ENCODE data around the gene DEFB123.
"Not testable (repeated sequence)": the region's sequence is repeated elsewhere in the genome, so short reads cannot be mapped to it uniquely, and the experiment has no call there.

Gene DEFB123

DNA sequence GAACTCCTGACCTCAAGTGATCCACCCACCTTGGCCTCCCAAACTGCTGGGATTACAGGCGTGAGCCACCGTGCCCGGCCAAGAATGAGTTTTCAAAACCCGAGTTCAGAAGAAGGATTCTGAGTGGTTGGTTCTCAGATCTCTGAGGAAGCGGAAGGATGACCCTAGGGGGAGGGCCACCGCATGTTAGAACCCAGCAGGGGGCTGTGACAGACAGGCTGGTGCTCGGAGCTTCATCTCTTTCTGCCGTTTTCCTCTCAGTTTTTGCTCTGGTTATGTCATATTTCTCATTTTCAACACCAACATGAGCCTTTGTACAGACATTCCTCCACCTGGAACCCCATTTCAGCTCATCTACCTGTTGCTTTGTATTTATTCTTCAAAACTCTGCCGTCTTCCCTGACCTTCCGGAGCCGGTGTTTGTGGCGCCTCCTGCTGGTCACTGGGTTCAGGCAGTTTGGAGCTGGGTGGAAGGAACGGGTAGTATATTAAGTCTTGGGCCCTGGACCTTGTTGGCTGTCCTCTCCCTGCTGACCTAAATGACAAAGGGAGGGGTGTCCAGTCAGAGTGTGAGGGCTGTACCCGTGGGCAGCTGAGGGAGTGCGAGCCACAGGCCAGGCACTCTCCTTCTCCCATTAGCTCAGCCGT is at the start of gene DEFB123:
Gene DEFB123, plus strand, starts transcription at position 621 of the 648 bp plus-strand sequence. CDS start 67 bp downstream, outside the sequence.
- DNase-seq: no peak

DNA sequence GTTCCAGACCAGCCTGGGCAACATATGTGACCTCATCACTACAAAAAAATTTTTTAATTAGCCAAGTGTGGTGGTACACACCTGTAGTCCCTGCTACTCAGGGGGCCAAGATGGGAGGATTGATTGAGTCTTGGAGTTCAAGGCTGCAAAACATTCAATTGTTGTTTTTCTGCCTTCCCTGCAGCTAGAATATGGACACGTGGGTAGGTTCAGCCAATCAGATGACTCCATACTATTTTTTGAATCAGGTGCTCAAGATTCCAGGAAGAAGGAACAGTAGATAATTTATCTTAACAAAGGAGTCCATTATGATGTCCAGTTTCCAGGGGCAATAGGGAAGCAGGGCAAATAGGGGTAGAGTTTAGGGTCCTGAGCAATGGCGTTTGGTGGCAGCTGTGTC is 47.6 kb upstream of the DEFB123 start:
- DNase-seq: no peak

DNA sequence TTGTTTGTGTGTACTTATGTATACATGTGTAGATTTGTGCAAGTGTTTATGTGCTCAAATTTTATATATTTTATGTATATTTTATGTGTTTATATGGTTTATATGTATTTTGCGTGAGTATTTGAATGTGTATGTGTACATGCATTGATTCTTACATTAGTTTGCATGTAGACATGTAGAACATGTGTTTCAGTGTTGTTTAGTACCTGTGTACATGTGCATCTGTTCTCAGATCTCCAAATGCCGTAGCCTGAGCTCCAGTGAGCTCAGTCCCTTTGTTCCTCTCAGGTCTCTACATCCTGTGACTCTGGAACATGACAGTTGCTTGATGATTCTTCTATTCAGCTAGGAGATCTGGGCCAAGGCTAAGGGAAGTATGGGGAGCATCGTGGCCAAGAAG is 45.5 kb upstream of the DEFB123 start:
- no peak for DNase-seq

- DNase-seq: no peak
Measured at GRCh38 chr20:31403886-31404285, 36.5 kb upstream of the DEFB123 start.

- no peak for DNase-seq
Measured at GRCh38 chr20:31406115-31406514, 34.3 kb upstream of the DEFB123 start, which contains the start of gene DEFB121. DEFB121 (minus strand) TSS chr20:31406215; CDS start chr20:31406152, 63 bp downstream.

- no peak for DNase-seq
Measured at GRCh38 chr20:31410011-31410410, 30.4 kb upstream of the DEFB123 start.

- no peak for DNase-seq
Measured at GRCh38 chr20:31414381-31414780, 26.1 kb upstream of the DEFB123 start.

GRCh38 chr20:31415653-31416052 is 24.8 kb upstream of the DEFB123 start:
- DNase-seq: no peak

- DNase-seq: no peak
Measured at GRCh38 chr20:31418307-31418706, 22.1 kb upstream of the DEFB123 start.

DNA sequence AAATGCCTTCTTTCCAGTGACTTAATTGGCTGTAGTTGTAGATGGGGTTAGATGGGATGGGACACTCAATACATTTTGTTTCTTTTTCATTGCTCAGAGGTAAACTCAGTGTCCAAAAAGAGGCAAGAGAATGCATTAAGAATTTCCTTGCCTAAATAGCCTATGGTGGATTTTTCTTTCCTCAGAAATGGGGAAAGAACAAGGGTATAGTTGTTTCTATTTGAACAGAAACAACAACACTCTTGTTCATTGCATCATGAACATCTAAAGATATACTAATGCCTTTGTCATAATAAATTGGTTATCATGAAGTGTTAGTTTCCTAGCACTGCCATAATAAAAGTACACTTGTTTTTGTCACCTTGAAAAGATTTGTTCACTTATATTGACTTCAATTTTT is 14.6 kb upstream of the DEFB123 start:
- no peak for DNase-seq

GRCh38 chr20:31426891-31427551 is 13.4 kb upstream of the DEFB123 start:
- DNase-seq: not testable (repeated sequence)

DNA sequence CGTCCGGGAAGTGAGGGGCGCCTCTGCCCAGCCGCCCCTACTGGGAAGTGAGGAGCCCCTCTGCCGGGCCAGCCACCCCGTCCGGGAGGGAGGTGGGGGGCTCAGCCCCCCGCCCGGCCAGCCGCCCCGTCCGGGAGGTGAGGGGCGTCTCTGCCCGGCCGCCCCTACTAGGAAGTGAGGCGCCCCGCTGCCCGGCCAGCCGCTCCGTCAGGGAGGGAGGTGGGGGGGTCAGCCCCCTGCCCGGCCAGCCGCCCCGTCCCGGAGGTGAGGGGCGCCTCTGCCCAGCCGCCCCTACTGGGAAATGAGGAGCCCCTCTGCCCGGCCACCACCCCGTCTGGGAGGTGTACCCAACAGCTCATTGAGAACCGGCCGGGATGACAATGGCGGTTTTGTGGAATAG is 12.9 kb upstream of the DEFB123 start:
- not testable (repeated sequence) for DNase-seq

DNA sequence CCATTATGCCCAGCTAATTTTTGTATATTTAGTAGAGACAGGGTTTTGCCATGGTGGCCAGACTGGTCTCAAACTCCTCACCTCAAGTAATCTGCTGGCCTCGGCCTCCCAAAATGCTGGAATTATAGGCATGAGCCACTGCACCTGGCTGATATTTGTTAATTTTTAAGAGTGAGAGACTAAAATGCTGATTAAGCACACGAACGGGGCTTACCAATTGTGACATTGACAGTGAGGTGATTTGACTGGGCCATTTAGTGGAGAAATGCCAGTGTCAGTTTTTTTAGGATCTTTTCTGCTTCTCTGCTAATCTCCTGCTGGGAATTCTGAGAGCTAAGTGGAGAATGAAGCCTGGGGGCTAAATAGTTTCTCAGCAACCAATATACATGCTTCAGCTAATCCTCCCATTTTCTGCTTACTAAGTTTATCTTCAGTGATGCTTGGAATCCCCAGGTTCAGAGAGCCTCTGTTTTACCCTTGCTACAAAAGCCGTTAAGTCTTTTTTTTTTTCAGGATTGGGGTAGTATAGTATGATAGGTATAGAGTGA is 9.8 kb upstream of the DEFB123 start:
- DNase-seq: no peak

DNA sequence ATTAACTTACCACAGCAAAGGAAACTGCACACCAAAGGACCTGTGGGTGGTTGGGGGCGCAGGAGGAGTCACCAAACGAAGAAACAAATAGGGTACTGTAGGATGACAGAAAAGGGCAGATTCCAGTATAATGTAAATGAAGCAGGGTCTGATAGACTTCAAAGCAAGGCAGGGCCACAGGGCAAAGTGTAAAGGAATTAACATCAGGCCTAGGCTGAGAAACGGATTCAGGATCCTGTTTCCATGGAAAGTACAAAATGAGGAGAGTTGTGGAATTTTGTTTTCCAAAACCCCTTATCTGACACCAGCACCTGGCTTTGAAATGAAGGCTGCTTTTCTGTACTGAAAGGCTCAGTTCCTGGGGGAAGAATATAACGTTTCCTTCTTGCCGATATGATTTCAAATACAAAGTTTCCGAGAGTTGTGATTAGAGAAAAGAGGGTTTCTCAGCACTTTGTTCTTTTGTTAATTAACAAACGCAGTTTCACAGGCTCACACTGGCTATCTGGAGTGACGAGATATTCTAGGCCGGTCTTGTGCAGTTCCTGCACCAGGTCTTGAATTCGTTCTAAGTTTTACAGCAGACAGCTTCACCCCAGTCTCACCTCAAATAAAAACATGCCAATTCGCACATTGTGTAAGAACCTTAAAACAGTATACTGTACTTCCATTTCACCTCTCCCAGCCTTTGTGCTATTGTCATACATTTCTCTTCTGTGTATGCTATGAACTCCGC is 5.8 kb downstream of the DEFB123 start:
- DNase-seq: no peak

- no peak for DNase-seq
Measured at GRCh38 chr20:31449511-31450414, 9.3 kb downstream of the DEFB123 start.

DNA sequence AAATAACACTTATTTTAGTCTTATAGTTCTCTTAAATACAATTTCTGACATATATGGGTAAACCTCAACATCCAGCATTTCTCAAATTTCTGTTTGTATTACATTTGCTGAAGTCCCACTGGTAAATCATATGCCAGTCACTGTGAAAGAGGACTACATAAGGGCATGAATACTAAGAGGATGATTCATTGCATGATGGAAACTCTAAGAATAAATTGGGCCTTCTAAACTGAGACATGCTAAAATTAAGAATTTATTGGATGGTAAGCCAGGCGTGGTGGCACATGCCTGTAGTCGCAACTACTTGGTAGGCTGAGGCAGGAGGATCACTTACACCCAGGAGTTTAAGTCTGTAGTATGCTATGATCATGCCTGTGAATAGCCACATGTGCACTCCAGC is 12.1 kb downstream of the DEFB123 start:
- DNase-seq: no peak

- no peak for DNase-seq
Measured at GRCh38 chr20:31454361-31454760, 13.9 kb downstream of the DEFB123 start.

GRCh38 chr20:31470946-31471345 is 30.5 kb downstream of the DEFB123 start:
- not testable (repeated sequence) for DNase-seq

DNA sequence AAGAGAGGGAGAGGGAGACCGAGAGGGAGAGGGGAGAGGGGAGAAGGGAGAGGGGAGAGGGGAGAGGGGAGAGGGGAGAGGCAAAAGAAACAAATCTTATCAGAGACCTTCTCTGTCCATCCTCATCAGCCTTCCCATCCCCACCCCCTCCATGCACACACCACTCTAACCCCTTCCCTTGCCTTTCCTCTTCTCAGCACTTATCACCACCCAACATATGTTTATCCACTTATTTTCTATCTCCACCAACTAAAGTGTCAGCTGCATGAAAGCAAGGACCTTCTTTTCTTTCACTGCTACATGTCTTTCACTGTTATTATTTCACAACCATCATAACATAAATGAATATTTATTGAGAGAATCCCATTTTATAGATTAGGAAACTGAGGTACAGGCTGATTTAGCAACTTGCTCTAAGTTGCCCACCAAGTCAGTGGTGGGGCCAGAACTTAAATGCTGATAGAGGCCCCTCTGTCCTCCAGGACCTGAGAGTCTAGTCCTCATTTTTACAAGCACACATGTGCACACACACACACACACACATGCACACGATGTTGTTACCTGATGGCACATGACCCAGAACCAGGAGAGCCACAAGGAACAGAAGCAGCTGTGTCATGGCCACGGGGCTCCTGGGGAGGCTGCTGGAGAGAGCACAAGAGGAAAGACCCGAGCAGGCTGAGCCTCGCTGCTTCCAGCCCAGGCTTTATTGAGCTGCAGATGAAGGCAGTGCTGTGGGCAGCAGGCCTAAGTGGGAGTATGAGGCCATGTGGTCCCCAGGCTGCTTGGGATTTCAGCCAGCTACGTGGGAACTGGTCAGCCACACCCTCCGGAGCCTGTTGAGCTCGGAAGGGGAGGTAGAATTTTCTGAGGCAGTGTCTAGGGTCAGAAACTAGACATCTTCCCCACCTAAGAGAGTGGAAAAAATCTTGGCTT is 32.2 kb downstream of the DEFB123 start:
- no peak for DNase-seq

GRCh38 chr20:31473331-31474096 is 33.1 kb downstream of the DEFB123 start:
- DNase-seq: no peak

DNA sequence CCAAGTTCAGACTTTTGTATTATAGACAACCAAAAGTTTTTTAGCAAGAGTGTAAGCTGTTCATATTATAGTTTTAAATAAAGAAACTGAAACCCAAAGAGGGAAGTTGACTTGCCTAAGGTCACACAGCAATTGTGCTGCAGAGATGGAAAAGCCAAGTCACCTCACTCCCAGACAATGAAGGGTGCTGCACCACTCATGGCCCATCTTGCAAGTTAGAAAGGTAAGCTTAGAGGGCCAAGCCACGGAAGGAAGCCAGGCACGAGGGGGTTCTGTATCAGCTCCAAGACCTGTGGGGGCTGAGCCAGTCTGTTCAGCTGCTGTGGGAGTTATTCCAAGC is 33.6 kb downstream of the DEFB123 start:
- no peak for DNase-seq
